Natural killer cell (primary cell): Measurements from ENCODE around the gene TRIM28. TPM values are rescaled to one million over a fixed set of nuclear protein-coding genes. Genes with fewer than 3 reads are reported as not detected.
A peak's percentile ranks its signal among the peaks of the same experiment; 100 is the strongest.

Source experiments
- ATAC-seq, 3 donors: fragments of 150-1000 bp in 2 of 3; fragments of 200-7000 bp in 1 of 3; cut with Tn5 transposase; 1 replicate in 1 of 3; 2 replicates in 2 of 3; pipeline ENCODE4 v1.10.0; 2021; ENCODE audit warnings: mild to moderate bottlenecking in 2 of 3, moderate library complexity in 2 of 3
- DNase-seq, 2 donors: peaks; one replicate each; pipeline versions ENCODE4 v3.0.0 to v3.0.0-alpha.2; 2013 to 2021; ENCODE audit warnings: mixed read lengths in 1 of 2
- H3K27ac ChIP-seq: one replicate; pipeline ENCODE4 v1.5.1; 2013; ENCODE audit warnings: mild to moderate bottlenecking, low read length
- H3K27me3 ChIP-seq: one replicate; pipeline ENCODE4 v1.6.1; 2013; ENCODE audit warnings: low read length; ENCODE audit not compliant: control insufficient read depth, insufficient read depth
- H3K36me3 ChIP-seq: one replicate; pipeline ENCODE4 v1.6.1; 2013; ENCODE audit warnings: low read length; ENCODE audit not compliant: control insufficient read depth, insufficient read depth
- H3K4me1 ChIP-seq: one replicate; pipeline ENCODE4 v1.6.1; 2013; ENCODE audit warnings: low read length; ENCODE audit not compliant: control insufficient read depth, insufficient read depth
- H3K4me3 ChIP-seq: one replicate; pipeline ENCODE4 v1.5.1; 2013; ENCODE audit warnings: low read length
- H3K9me3 ChIP-seq: one replicate; pipeline ENCODE4 v1.6.1; 2013; ENCODE audit warnings: low read length; ENCODE audit not compliant: control insufficient read depth, insufficient read depth
- H3K27ac Mint-ChIP-seq, 2 donors: one replicate each; pipeline ENCODE4 v1.8.0; 2022; ENCODE audit warnings: mild to moderate bottlenecking in 2 of 2, mixed read lengths in 2 of 2, moderate library complexity in 1 of 2
- H3K27me3 Mint-ChIP-seq, 2 donors: one replicate each; pipeline ENCODE4 v1.8.0; 2022; ENCODE audit warnings: low read depth in 2 of 2, mixed read lengths in 2 of 2
- H3K36me3 Mint-ChIP-seq: one replicate; pipeline ENCODE4 v1.8.0; 2022; ENCODE audit warnings: mixed read lengths
- H3K4me1 Mint-ChIP-seq, 2 donors: one replicate each; pipeline ENCODE4 v1.8.0; 2022; ENCODE audit warnings: mixed read lengths in 2 of 2
- H3K4me3 Mint-ChIP-seq: one replicate; pipeline ENCODE4 v1.8.0; 2022; ENCODE audit warnings: mild to moderate bottlenecking, moderate library complexity, mixed read lengths
- H3K9me3 Mint-ChIP-seq, 2 donors: one replicate each; pipeline ENCODE4 v1.8.0; 2022; ENCODE audit warnings: mixed read lengths in 2 of 2
- CTCF ChIP-seq: fragments of 200-600 bp; IDR thresholded peaks from one replicate; pipeline ENCODE4 v1.8.0; 2022; ENCODE audit warnings: antibody characterized with exemption
- WGBS: methylation state at CpG from one replicate; pipeline ENCODE4 v1.1.7; 2013; ENCODE audit warnings: missing lambda C conversion rate; ENCODE audit not compliant: insufficient coverage; 5-methylcytosine and 5-hydroxymethylcytosine counted together
- intact Hi-C: fragments of 100-400 bp; cut with micrococcal nuclease; formaldehyde crosslinking; loops from one replicate; pipeline ENCODE4 v1.14.2; 2022
- total RNA-seq, 4 donors: library from RNA; stranded (reverse); fragments of 120-200 nt in 1 of 4; gene quantifications; one replicate each; pipeline versions ENCODE4 v1.2.3 to v1.2.4, GENCODE V29; 2013 to 2022

Gene TRIM28
- total RNA-seq, 3 donors from 2014 or later (not counting 1 experiment from before 2014, with no cell fraction given): 330 to 451 (median 408) TPM

GRCh38 chr19:58579473-58580142, 35.7 kb downstream of the TRIM28 start:
- Histone ChIP-seq H3K27ac (no peak overlapping the region), H3K4me1 (peaks cover 21% of the 10 kb centered on the region), H3K9me3 (no peaks in the 10 kb centered on the region), H3K27me3 (no peaks in the 10 kb centered on the region), H3K36me3 (peaks cover 4% of the 10 kb centered on the region), H3K4me3 (no peak overlapping the region)
- Mint-ChIP-seq H3K36me3 (no peaks in the 10 kb centered on the region), H3K9me3 (no peaks in the 10 kb centered on the region), H3K27me3 (no peaks in the 10 kb centered on the region), H3K4me3 (no peak overlapping the region), H3K4me1 (peaks cover 22 to 27% of the 10 kb centered on the region in 2 donors), H3K27ac (peak overlapping the region; percentile 49 to 72)
- TF ChIP-seq CTCF: no peak
- intact Hi-C loops: no loop called here
- no peak for DNase-seq
- whole genome bisulfite sequencing: 94% methylated on average over 7 of the region's 8 CpGs
- no peak for ATAC-seq

- Histone ChIP-seq H3K27ac (peak overlapping the region; percentile 32), H3K27me3 (no peaks in the 10 kb centered on the region), H3K4me3 (no peak overlapping the region), H3K4me1 (peaks cover 8% of the 10 kb centered on the region), H3K36me3 (peaks cover 4% of the 10 kb centered on the region), H3K9me3 (no peaks in the 10 kb centered on the region)
- peaks cover 12 to 15% of the 10 kb centered on the region in 2 donors for H3K4me1 Mint-ChIP-seq
- no peaks in the 10 kb centered on the region for H3K36me3 Mint-ChIP-seq
- ATAC-seq (peak; percentile 99 to 100 (median 99)), DNase-seq (peak; percentile 90 to 94)
- TF ChIP-seq CTCF: peak; percentile 89
- intact Hi-C loops: loop anchor here (1.0 kb wide), 2 partner anchors 61 to 67 kb away; no protein-coding TSS in a partner anchor
- 75% methylated on average over 62 of the region's 62 CpGs for WGBS
- H3K4me3 Mint-ChIP-seq: peak overlapping the region; percentile 42
- H3K9me3 Mint-ChIP-seq: no peaks in the 10 kb centered on the region
- peak overlapping the region; percentile 71 to 84 for H3K27ac Mint-ChIP-seq
- no peaks in the 10 kb centered on the region for H3K27me3 Mint-ChIP-seq
Observed at GRCh38 chr19:58581227-58582141, 37.6 kb downstream of the TRIM28 start.

DNA sequence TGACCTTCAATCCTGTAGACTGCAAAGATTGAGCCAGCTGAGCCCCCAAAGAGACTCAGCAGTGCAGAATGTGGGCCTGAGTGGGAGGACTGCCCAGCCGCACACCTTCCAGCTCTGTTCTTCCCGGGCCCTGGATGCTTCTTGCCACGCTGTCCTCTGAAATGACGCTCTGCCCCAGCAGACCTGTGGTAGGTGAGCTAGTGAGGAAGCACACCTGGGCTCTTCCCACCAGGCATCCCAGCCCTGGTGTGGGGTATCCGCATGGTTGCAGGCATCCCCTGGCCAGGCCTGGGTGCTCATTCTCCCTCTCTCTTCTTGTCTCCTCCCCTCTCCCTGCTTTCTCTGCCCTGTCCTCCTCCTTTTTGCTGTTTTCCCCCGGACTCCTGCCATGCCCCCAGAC, 39.1 kb downstream of the TRIM28 start:
- H3K4me3 Mint-ChIP-seq: no peak overlapping the region
- Histone ChIP-seq H3K27me3 (no peaks in the 10 kb centered on the region), H3K9me3 (no peaks in the 10 kb centered on the region), H3K36me3 (peaks cover 4% of the 10 kb centered on the region), H3K4me1 (peaks cover 8% of the 10 kb centered on the region), H3K27ac (no peak overlapping the region), H3K4me3 (no peak overlapping the region)
- intact Hi-C loops: no loop called here
- no peak overlapping the region for H3K27ac Mint-ChIP-seq
- DNase-seq: peak in 1 of 2 donors; percentile 13
- H3K27me3 Mint-ChIP-seq: no peaks in the 10 kb centered on the region
- 96% methylated on average over 6 of the region's 6 CpGs for WGBS
- ATAC-seq: no peak
- TF ChIP-seq CTCF: no peak
- no peaks in the 10 kb centered on the region for H3K36me3 Mint-ChIP-seq
- no peaks in the 10 kb centered on the region for H3K9me3 Mint-ChIP-seq
- H3K4me1 Mint-ChIP-seq: peaks cover 12 to 15% of the 10 kb centered on the region in 2 donors
